Measurements from ENCODE around the gene AQP12B.

- TF ChIP-seq CTCF (IDR thresholded peaks at IDR 0.05; ENCODE audit: low read depth, low read length) (no peak), POLR2A (IDR thresholded peaks at IDR 0.05; ENCODE audit: extremely low read depth, insufficient read length) (no peak), MAX (IDR thresholded peaks at IDR 0.05; ENCODE audit: low read depth, low read length) (no peak), MYC (IDR thresholded peaks at IDR 0.05; ENCODE audit: low read depth, low read length) (no peak)
These were observed 38.9 kb downstream of the AQP12B start for GRCh38 chr2:240643811-240644150.

Measured in NB4 (cell line).